Activated CD4-positive, alpha-beta T cell treated with anti-CD3 and anti-CD28 coated beads, Interleukin-2, amount 50 U/mL, for 48 hours (primary cell): ENCODE results near the gene CNPY1.

Experiments
- DNase-seq, 2 experiments: peaks; one replicate each; pipeline ENCODE4 v3.0.0-alpha.2; 2020

CNPY1 gene

GRCh38 chr7:155487509-155488482 lies 58.6 kb downstream of the CNPY1 start:
- no peak for DNase-seq

DNA sequence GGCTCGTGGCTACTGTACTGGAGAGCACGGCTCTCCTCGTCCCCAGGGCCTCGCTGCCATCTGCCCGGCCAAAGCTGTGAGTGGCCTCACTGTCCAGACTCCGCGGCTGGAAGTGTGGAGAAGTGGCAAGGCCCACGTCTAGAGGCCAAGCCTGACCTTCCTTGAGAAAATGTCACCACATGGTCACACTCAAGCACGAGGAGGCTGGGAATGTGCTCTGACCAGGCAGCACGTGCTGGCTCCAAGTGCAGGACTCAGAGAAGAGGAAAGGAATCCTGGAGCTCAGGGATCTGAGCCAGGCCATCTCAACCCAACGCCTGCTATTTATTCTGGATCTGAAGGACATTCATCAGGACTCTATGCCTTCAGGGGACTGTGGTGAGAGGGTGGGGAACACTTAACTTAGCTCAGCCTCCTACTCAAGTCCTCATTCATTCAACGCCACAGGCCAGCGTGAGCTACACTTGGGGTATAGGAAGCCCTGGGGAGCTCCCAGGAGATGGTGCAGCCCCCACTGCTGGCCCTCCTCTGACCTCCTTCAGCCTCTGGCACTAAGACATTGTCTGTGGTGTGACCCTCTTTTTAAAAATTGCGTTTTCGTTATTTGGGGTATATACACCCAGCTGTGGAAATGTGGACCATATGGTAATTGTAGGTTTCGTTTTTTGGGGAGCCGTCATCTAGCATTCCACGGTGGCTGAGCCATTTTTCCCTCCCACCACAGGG lies 59.4 kb downstream of the CNPY1 start:
- DNase-seq: no peak

DNA sequence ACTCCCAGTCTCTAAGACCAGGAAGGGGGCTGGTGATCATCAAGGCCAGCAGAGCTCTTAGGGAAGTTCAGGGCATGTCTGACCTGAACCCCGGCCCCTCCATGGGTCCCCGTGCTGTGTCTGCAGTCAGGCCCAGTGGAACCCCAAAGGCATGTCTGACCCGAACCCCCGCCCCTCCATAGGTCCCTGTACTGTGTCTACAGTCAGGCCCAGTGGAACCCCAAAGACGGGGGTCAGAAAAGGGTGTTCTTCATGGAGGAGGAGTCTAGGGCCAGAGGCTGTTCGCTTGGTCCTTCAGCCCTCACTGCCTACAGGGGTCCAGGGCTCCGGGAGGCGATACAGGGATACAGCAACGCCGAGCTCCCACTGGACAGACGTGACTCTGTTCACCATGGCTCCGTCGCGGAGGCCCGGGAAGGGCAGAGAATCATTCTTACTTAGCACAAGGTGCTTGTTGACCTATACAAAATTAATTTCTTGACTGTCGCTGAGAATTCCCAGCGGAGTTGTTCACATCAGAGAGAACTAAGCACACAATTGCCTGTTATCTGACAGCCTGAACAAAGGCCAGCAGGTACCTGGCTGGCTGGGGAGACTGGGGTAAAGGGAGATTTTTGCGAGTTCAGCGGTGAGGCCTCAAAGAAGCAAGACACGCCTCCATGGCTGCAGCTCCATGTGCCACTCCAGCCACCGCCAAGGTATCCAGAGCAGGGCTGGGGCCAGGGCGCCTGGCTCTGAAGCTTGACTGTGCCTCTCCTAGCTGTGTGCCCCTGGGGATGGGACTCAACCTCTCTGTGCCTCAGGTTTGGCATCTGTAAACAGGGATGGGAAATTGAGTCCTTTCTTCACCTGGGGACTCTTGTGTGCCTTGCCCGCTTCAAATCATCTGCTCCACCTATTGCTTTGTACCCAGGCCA lies 61.6 kb downstream of the CNPY1 start:
- DNase-seq: no peak

GRCh38 chr7:155483868-155484325 lies 62.5 kb downstream of the CNPY1 start:
- no peak for DNase-seq

- DNase-seq: no peak
These were observed 63.1 kb downstream of the CNPY1 start for GRCh38 chr7:155483245-155483644.

DNA sequence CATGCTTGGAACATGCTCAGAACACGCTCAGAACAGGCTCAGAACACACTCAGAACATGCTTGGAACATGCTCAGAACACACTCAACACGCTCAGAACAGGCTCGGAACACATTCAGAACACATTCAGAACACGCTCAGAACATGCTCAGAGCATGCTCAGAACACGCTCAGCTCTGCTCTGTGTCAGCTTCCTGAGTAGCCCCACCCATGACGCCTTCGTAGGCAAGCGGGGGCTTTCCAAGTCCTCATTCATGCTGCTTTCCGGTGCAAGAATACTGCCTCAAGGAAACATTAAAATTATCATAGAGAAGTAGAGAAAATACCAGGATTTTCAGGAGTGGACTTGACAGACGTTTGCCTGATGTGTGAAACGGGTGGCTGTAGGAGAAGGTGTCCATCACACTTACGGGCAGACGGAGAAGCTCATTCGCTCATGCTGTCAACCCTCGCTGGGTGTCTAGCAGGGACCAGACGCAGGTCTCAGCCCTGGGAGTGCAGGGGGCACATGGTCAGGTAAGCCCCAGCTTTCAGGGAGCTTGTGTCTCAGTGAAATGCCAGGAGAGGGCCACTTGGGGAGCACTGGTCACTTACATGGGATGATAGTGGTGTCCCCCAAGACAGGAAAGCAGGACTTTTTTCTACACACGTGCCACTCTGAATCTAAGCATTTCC lies 63.7 kb downstream of the CNPY1 start:
- DNase-seq: no peak

- DNase-seq: no peak
These were observed 64.6 kb downstream of the CNPY1 start for GRCh38 chr7:155481764-155482163.

- DNase-seq: no peak
These were observed 68.9 kb downstream of the CNPY1 start for GRCh38 chr7:155477476-155477875.

GRCh38 chr7:155471718-155472117 lies 74.6 kb downstream of the CNPY1 start:
- no peak for DNase-seq

DNA sequence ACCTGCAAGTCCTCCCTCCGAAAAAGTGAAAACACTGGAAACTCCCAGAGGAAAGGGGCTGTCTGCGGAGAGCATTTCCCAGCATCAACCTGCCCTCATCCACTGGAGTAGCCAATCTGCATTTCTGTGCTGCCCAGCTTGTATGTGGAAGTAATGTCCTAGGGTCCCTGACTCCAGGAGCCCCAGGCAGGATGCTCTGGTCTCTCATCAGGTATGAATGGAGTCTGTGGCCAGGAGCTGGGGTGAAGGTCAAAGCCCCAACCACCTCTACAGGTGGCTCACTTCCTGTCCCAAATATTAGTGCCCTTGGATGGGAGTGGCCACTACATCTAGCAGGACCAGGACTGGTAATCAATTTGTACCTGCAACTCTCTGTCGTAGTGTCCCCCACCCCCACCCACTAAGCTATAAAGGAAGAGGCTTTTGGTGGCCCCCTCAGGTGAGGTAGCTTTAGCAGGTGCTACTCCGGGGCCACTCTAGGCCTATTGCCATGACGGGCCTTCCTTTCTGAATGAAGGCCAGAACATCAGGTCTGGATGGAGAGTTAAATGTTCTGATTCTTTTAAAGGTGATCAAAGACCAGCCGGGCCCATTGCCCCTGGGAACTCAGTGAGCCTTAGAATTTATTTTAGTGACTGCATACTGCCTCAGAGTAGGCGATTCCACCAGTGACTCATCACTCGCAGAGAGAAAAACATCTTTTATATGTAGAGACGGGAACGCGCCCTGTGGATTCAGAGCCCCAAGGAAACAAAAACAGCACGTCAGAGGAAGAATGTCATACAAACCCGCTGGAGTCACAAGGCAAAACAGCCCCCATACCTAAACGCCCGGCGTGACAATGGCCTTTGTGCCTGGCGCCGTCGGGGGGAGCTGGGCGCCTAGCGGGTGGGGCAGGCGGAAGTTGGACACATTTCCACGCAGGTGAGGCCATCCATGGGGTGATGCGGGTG lies 75.4 kb downstream of the CNPY1 start:
- no peak for DNase-seq

- DNase-seq: no peak
These were observed 76.2 kb downstream of the CNPY1 start for GRCh38 chr7:155470186-155470487.

GRCh38 chr7:155469311-155470185 lies 76.8 kb downstream of the CNPY1 start:
- DNase-seq: no peak

DNA sequence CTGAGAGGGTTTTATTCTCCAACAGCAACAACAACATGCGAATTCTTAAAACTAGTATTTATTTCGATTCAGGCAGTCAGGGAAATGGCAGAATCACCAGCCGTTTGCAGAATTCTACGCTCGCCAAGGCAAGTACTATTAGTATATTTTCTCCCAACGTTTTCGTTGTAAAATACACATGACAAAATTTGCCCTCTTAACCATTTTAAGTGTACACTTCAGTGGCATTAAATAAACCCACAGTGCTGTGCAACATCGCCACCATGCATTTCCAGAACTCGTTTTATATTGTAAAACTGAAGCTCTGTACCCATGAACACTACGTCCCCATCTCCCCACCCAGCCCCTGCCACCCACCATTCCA lies 77.6 kb downstream of the CNPY1 start:
- DNase-seq: no peak

DNA sequence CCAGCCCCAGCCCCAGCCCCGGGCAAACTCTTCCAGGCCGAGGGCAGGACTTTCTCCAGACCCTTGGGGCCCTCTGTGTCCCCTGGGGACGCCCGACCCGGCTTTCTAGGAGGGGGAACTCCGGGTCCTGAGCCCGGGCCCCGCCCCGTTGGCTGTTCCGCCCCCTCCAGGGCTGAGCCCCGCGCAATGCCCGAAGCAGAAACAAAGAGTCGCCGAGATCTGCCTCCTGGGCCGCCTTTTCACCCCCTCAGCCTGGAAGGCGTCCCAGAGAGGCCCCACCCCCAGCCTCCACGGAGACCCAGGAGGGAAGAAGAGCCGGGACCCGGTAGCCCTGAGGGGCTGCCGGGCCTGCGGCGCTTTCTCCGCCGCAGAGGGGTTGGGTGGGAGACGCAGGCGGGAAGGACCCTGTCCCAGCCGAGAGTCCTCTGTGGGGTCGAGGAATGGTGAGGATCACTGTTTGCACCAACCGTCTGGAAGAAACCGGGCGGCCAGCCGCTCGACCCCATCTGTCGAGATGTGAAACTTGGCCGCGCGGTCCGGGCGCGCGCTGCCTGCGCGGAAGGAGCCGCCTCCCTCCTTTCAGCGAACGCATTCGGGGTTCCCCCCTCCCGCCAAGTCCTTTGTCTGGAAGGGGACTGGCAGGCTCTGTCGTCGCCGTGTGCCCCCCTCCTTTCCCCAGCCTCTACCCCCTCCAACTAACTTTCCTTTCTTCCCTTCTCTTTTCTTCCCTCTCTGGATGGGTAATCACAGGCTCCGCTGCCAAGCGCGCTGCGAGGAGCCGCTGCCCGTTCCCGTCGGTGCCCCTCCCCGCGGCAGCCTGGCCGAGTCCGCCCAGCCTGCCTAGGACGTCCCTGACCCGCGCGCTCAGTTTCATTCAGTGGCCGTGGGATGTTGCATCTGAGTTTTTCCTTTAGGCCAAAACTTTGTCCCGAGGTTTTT lies 78.2 kb downstream of the CNPY1 start:
- DNase-seq: no peak

DNA sequence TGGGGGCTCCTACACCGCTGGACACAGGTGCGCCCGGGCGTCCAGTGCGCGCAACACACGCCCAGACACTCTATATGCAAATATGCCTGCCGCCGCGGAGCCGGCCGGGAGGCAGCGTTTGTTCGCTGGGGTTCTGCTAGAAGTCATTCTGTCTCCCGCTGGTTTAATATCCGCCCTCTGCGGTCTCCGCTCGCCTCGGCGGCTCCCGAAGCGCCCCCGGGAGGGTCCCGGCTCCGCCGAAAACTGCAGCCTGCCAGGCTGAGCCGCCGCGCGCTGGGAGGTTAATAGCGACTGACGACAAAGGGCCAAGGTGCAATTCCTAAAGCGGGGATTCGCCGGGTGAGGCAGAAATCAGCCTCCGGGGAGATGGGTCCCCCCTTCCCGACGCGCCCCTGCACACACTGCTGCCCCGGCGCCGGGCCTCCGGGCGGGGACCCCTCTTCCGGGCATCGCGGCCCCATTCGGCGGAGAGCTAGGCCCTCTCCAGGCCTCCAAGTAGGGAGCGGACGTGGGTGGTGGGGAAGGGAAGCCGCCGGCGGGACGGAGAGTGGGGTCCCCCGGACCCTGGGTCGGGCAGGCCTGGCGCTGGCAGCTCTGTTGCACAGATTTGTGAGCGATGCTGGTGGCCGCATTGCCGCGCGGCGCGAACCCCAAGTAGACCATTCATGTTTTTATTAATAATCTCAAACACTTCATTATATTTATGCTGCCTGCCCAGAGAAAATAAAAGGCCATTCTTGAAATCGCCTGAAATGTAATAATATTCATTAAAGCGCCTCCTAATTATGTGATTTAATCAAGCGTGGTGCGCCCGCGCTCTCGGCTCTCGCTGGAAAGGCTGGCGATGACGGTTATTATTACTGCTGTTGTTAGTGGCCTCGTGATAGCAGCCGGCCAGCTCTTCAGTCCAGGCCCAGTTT lies 79.3 kb downstream of the CNPY1 start:
- DNase-seq: peak; percentile 41 to 57

DNA sequence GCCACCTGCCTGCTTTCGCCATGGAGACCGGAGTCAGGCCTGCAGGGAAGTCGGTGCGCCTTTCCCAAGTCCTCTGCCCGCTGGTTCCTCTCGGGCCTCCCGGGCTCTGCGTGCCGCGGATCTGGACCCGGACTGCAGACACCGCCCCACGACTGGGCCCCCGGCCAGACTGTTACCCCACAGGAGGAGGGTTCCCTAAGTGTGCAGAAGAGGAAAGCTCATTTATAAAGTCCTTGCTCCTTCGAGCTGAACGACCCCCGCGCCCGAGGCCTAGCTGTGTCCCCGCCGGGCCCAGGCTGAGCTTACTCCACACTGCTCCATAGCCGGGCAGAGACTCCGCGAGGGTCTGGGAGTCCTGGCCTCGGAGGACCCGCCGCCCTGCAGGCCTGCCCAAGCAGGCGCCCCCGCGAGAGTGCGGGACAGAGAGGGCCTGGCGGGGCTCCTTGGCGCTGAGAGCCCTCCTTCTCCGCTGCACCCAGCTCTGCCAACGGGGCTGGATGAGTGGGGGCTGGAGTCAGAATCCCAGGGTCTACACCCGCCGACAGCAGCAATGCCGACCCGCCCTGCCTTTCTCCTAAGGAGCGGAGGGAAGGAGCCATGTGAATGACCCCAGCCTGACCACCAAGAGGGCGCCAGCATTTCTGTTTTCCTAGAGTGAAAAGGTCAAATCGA lies 80.1 kb downstream of the CNPY1 start:
- DNase-seq: no peak

DNA sequence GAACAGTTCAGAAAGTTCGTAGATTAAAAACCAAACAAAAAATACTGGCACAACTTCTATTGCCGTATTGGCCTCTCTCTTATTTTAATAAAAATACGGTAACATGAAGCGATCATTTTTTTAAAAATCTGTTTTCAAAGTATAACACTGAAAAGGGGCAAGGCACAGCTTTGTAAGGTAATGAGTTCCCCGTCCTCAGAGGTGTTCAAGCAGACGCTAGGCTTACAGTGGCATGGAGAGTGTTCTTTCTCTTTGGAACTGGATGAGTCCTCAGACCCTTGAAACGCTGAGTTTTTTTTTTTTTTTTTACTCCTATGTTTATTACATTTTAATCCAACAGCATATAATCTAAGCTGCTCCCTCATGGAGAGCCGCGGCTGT lies 80.6 kb downstream of the CNPY1 start:
- no peak for DNase-seq
